Stomach (tissue), 4 donors: Measurements from ENCODE around the gene TRIO.

Experiments used
- CTCF ChIP-seq, 7 experiments: fragments of 450-650 bp in 4 of 7; fragments of 200-600 bp in 3 of 7; sonication (generic) in 3 of 7; IDR thresholded peaks; one replicate each; pipeline ENCODE4 v1.5.1; 2016 to 2019; ENCODE audit warnings: antibody characterized with exemption in 7 of 7, control low read depth in 2 of 7, mild to moderate bottlenecking in 1 of 7
- EP300 ChIP-seq: sonication (generic); formaldehyde crosslinking; IDR thresholded peaks from one replicate; pipeline ENCODE4 v1.6.1; 2017; ENCODE audit warnings: antibody characterized with exemption
- POLR2A ChIP-seq, 4 donors: fragments of 450-650 bp; IDR thresholded peaks; one replicate each; pipeline ENCODE4 v1.6.1; 2016; ENCODE audit warnings: antibody characterized with exemption in 4 of 4, control low read depth in 2 of 4, mild to moderate bottlenecking in 1 of 4, moderate library complexity in 1 of 4
- POLR2AphosphoS5 ChIP-seq, 3 donors: sonication (generic); formaldehyde crosslinking; IDR thresholded peaks; one replicate each; pipeline ENCODE4 v1.6.1; 2016; ENCODE audit warnings: antibody characterized with exemption in 3 of 3

GRCh38 chr5:14148483-14148882 lies 5.3 kb downstream of the TRIO start:
- TF ChIP-seq POLR2AphosphoS5 (IDR thresholded peaks at IDR 0.05) (no peak), POLR2A (IDR thresholded peaks at IDR 0.05) (no peak), CTCF (IDR thresholded peaks at IDR 0.05) (no peak), EP300 (no peak)
